H1 (cell line): ENCODE measurements around the gene SLC7A7. TPM values are rescaled to one million over a fixed set of nuclear protein-coding genes. Genes with fewer than 3 reads are reported as not detected.

Experiments used
- ATF2 ChIP-seq: IDR thresholded peaks from 2 replicates; pipeline ENCODE4 v1.6.1; 2012; ENCODE audit warnings: low read length, inconsistent platforms
- polyA plus RNA-seq, 7 experiments: library from polyadenylated mRNA; depleted of rRNA in 3 of 7; stranded (reverse) in 5 of 7; unstranded in 2 of 7; fragments of >200 nt in 5 of 7; fragments of 200-250 nt in 2 of 7; gene quantifications; 1 replicate in 5 of 7; 2 replicates in 1 of 7; 4 replicates in 1 of 7; pipeline versions ENCODE4 v1.2.1 to v1.2.3, GENCODE V29; 2011 to 2013; ENCODE audit warnings: missing spikeins in 2 of 7, mixed read lengths in 2 of 7
- total RNA-seq: library from RNA; stranded (reverse); fragmentation: NEBNext Ultra II Directional; extraction: Animal tissue kit (Norgen Biotek cat#: 25700); gene quantifications from 2 replicates; pipeline ENCODE4 v1.2.1, GENCODE V29; 2021

The SLC7A7 gene
- total and polyA plus RNA-seq, 2 of the 8 experiments (the other 6 are each of a cell fraction or from before 2014, with no cell fraction given): 5.8 to 14.9 TPM

GRCh38 chr14:22844221-22845102, 29.2 kb upstream of the SLC7A7 start (continued):
- no peak for TF ChIP-seq ATF2
- TF ChIP-seq, all 59 proteins: peak for 0
